ENCODE measurements around the gene PANK1.

- TF ChIP-seq CTCF (IDR thresholded peaks at IDR 0.05; ENCODE audit: low read depth, low read length), result no peak
- TF ChIP-seq MAX (IDR thresholded peaks at IDR 0.05; ENCODE audit: low read depth, low read length), result no peak
These were observed 63.0 kb downstream of the PANK1 start for GRCh38 chr10:89582022-89582421.
